Osteocyte (in vitro differentiated cells): ENCODE data around the gene RASSF7. TPM values are rescaled to one million over a fixed set of nuclear protein-coding genes. Genes with fewer than 3 reads are reported as not detected.

Experiments
- DNase-seq: peaks from one replicate; pipeline ENCODE4 v3.0.0; 2021; ENCODE audit warnings: mixed read lengths; ENCODE audit not compliant: unreplicated experiment; ENCODE audit errors: extremely low spot score
- H3K27ac Mint-ChIP-seq: one replicate; pipeline ENCODE4 v1.8.0; 2021; ENCODE audit warnings: mild to moderate bottlenecking, mixed read lengths; ENCODE audit not compliant: unreplicated experiment
- H3K27me3 Mint-ChIP-seq: one replicate; pipeline ENCODE4 v1.8.0; 2021; ENCODE audit warnings: mixed read lengths; ENCODE audit not compliant: unreplicated experiment
- H3K36me3 Mint-ChIP-seq: one replicate; pipeline ENCODE4 v1.8.0; 2021; ENCODE audit warnings: mixed read lengths; ENCODE audit not compliant: unreplicated experiment
- H3K4me1 Mint-ChIP-seq: one replicate; pipeline ENCODE4 v1.8.0; 2021; ENCODE audit warnings: mixed read lengths; ENCODE audit not compliant: unreplicated experiment
- H3K4me3 Mint-ChIP-seq: one replicate; pipeline ENCODE4 v1.8.0; 2021; ENCODE audit warnings: mild to moderate bottlenecking, moderate library complexity, mixed read lengths; ENCODE audit not compliant: unreplicated experiment
- H3K9me3 Mint-ChIP-seq: one replicate; pipeline ENCODE4 v1.8.0; 2021; ENCODE audit warnings: mixed read lengths; ENCODE audit not compliant: unreplicated experiment
- total RNA-seq: library from RNA; stranded (reverse); gene quantifications from 2 replicates; pipeline ENCODE4 v1.2.1, GENCODE V29; 2021
- TF ChIP-seq, protein P1 (sequence below): fragments of 200-600 bp; sonication (generic); IDR thresholded peaks from 2 replicates; pipeline ENCODE4 v1.5.0; 2021; ENCODE audit warnings: antibody characterized with exemption, mild to moderate bottlenecking, moderate library complexity

Gene RASSF7
- total RNA-seq, 1 donor from 2014 or later = 8.0 TPM

DNA sequence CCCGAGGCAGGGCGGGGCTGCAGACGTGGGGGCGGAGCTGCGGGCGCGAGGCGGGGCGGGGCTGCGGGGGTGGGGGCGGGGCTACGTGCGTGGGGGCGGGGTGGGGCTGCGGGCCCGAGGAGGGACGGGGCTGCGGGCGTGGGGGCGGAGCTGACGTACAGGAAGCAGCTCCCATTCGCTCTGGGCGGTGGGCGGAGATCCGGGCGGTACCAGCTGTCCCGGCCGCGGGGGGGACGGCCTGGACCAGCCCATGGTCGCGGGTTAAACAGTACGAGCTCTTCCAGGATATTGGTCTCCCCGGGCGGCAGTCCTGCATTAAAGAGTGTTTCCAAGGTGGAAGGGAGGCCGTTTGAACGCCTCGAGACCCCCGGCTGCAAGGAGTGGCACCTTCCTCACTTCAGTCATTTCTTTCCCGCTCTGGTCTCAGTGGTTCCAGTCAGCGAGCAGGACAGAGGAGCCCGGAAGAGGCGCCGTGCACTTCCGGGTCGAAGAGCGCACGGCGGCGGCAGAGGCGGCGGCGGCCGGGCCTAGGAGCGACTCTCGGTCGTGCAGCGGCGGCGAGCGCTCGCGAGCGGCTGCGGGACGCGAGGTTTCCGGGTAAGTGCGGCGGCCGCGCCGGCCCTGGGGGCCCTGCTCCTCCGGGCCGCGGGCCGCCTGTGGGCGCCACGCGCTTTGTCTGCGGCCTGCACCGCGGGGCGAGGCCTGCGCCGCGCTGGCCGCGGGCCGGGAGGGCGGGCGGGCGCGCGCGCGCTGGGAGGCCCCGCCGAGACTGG is 15.4 kb downstream of the RASSF7 start, which contains the start of gene PHRF1:
Gene PHRF1, plus strand, starts transcription at position 475 of the 773 bp plus-strand sequence. CDS start 5,043 bp downstream, outside the sequence.
- Mint-ChIP-seq H3K4me1 (peaks cover 37% of the 10 kb centered on the region), H3K9me3 (no peaks in the 10 kb centered on the region), H3K4me3 (peak within 1 kb of the TSS; percentile 97), H3K27ac (peak within 1 kb of the TSS; percentile 99), H3K27me3 (peaks cover 3% of the 10 kb centered on the region), H3K36me3 (peaks cover 1% of the 10 kb centered on the region)
- DNase-seq = peak; percentile 99
- TF ChIP-seq, protein P1, sequence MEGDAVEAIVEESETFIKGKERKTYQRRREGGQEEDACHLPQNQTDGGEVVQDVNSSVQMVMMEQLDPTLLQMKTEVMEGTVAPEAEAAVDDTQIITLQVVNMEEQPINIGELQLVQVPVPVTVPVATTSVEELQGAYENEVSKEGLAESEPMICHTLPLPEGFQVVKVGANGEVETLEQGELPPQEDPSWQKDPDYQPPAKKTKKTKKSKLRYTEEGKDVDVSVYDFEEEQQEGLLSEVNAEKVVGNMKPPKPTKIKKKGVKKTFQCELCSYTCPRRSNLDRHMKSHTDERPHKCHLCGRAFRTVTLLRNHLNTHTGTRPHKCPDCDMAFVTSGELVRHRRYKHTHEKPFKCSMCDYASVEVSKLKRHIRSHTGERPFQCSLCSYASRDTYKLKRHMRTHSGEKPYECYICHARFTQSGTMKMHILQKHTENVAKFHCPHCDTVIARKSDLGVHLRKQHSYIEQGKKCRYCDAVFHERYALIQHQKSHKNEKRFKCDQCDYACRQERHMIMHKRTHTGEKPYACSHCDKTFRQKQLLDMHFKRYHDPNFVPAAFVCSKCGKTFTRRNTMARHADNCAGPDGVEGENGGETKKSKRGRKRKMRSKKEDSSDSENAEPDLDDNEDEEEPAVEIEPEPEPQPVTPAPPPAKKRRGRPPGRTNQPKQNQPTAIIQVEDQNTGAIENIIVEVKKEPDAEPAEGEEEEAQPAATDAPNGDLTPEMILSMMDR = no peak

DNA sequence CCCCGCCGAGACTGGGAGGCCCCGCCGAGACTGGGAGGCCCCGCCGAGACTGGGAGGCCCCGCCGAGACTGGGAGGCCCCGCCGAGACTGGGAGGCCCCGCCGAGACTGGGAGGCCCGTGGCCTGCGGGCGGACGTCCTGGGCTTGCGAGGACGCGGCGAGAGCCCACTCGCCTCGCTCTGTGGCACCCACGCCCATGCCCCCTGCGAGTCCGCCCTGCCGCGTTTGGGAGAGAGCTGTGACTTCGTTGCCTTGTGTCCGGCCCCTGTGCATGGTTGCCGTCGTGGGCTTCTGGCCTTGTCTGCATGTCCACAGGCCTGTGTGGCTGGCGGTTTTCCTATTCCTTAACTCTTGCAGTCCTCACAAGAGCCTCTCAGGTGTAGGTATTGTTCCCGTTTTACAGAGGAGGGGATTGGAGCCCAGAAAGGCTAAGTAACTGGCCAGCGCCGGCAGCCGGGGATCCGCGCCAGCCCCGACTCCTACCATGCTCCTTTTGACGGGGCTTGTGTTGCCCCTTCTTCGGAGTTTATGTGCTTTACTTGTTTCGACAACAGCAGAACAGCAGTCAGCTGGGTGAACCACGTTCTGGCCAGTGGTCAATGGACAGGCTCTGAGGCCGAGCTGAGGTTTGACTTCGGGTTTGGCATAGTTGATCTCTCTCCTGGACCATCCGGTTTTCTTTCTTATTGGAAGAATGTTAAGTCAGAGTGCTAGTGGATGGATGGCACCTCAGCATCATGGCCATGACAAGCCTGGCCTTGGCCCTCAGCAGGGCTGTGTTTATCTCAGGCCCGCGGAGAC is 16.2 kb downstream of the RASSF7 start:
- H3K9me3 Mint-ChIP-seq = no peaks in the 10 kb centered on the region
- DNase-seq = no peak
- peaks cover 3% of the 10 kb centered on the region for H3K27me3 Mint-ChIP-seq
- H3K4me1 Mint-ChIP-seq = peaks cover 37% of the 10 kb centered on the region
- peaks cover 6% of the 10 kb centered on the region for H3K36me3 Mint-ChIP-seq
- TF ChIP-seq, protein P1 = no peak
- peak overlapping the region; percentile 70 for H3K27ac Mint-ChIP-seq
- peak overlapping the region; percentile 81 for H3K4me3 Mint-ChIP-seq

DNA sequence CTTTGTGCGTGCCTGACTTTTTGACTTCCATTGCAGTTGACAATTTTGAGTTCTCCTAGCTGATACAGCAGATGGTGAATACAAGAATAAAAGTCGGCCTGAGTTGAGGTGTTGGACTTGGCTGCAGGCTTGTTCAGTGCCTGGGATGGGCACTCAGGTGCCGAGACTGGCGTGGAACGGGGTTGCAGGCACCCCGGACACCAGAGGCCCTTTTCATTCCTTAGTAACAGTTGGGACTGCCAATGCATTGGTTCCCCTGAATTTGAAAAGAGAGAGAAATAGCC is 16.8 kb downstream of the RASSF7 start:
- H3K4me1 Mint-ChIP-seq = peaks cover 37% of the 10 kb centered on the region
- peaks cover 3% of the 10 kb centered on the region for H3K27me3 Mint-ChIP-seq
- TF ChIP-seq, protein P1 = no peak
- peaks cover 6% of the 10 kb centered on the region for H3K36me3 Mint-ChIP-seq
- peak overlapping the region; percentile 81 for H3K4me3 Mint-ChIP-seq
- no peak for DNase-seq
- H3K9me3 Mint-ChIP-seq = no peaks in the 10 kb centered on the region
- peak overlapping the region; percentile 70 for H3K27ac Mint-ChIP-seq

DNA sequence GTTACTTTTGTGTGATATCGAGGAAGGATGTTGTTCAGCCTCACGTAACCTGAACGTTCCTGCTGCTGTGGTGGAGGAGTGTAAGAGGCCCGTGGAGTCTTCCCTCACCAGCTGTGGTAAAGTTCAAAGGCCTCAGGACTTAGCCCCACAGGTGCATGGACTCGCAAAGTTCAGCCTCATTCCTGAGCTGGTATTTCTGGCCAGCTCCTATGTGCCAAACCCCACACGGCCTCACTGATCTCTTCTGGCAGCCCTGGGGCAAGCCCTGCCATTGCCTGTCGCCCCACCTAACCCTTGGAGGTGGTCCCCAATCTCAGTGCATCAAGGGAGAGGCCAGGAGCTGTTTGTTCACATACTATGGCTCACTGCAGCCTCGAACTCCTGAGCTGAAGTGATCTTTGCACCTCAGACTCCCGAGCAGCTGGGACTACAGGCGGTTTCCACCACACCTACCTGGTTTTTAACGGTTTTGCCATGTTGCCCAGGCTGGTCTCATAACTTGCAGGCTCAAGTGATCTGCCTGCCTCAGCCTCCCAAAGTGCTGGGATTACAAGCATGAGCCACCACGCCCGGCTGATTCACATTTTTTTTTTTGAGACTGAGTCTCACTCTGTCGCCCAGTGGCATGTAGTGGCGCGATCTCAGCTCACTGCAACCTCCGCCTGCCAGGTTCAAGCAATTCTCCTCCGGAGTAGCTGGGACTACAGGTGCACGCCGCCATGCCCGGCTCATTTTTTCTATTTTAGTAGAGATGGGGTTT is 17.7 kb downstream of the RASSF7 start:
- TF ChIP-seq, protein P1 = no peak

More for the DNA sequence above, 17.7 kb downstream of the RASSF7 start:
- H3K9me3 Mint-ChIP-seq = no peaks in the 10 kb centered on the region
- peaks cover 37% of the 10 kb centered on the region for H3K4me1 Mint-ChIP-seq
- H3K27ac Mint-ChIP-seq = no peak overlapping the region
- H3K4me3 Mint-ChIP-seq = peak overlapping the region; percentile 81
- H3K36me3 Mint-ChIP-seq = peaks cover 6% of the 10 kb centered on the region
- peaks cover 3% of the 10 kb centered on the region for H3K27me3 Mint-ChIP-seq
- DNase-seq = no peak
